Liver (tissue), 9 donors: Measurements from ENCODE around the gene UBE2E2. TPM values are rescaled to one million over a fixed set of nuclear protein-coding genes. Genes with fewer than 3 reads are reported as not detected.

Experiments
- DNase-seq: peaks from one replicate; pipeline ENCODE4 v3.0.0-alpha.2; 2017; ENCODE audit warnings: low spot score
- H3K27ac ChIP-seq, 2 donors: one replicate each; pipeline ENCODE4 v1.7.0; 2013; ENCODE audit warnings: inconsistent platforms in 2 of 2, low read length in 2 of 2, control low read depth in 1 of 2, low read depth in 1 of 2, mild to moderate bottlenecking in 1 of 2
- H3K27me3 ChIP-seq, 4 donors: one replicate each; pipeline versions ENCODE4 v1.6.1 to v1.7.0; 2013; ENCODE audit warnings: low read length in 3 of 4, inconsistent platforms in 1 of 4, mild to moderate bottlenecking in 1 of 4, moderate library complexity in 1 of 4; ENCODE audit not compliant: control insufficient read depth in 4 of 4, insufficient read depth in 4 of 4
- H3K36me3 ChIP-seq, 4 donors: one replicate each; pipeline versions ENCODE4 v1.6.1 to v1.7.0; 2013; ENCODE audit warnings: low read length in 3 of 4, mild to moderate bottlenecking in 3 of 4, low read depth in 1 of 4, moderate library complexity in 1 of 4; ENCODE audit not compliant: control insufficient read depth in 4 of 4, insufficient read depth in 3 of 4
- H3K4me1 ChIP-seq, 4 donors: one replicate each; pipeline versions ENCODE4 v1.6.1 to v1.7.0; 2013; ENCODE audit warnings: low read length in 3 of 4, mild to moderate bottlenecking in 3 of 4, moderate library complexity in 1 of 4; ENCODE audit not compliant: control insufficient read depth in 4 of 4, insufficient read depth in 4 of 4
- H3K4me3 ChIP-seq, 3 donors: one replicate each; pipeline versions ENCODE4 v1.6.1 to v1.7.0; 2013; ENCODE audit warnings: low read length in 3 of 3, control low read depth in 1 of 3, low read depth in 1 of 3, mild to moderate bottlenecking in 1 of 3
- H3K9ac ChIP-seq, 2 donors: one replicate each; pipeline ENCODE4 v1.7.0; 2013; ENCODE audit warnings: low read length in 2 of 2, mild to moderate bottlenecking in 2 of 2, moderate library complexity in 2 of 2, control low read depth in 1 of 2, low read depth in 1 of 2
- H3K9me3 ChIP-seq, 4 donors: one replicate each; pipeline versions ENCODE4 v1.6.1 to v1.7.0; 2013; ENCODE audit warnings: low read length in 3 of 4; ENCODE audit not compliant: control insufficient read depth in 4 of 4
- ATF3 ChIP-seq: IDR thresholded peaks from 2 replicates; pipeline ENCODE4 v1.6.1; 2016; ENCODE audit warnings: antibody characterized with exemption
- CTCF ChIP-seq: fragments of 150-350 bp; IDR thresholded peaks from 2 replicates; pipeline ENCODE4 v1.5.1; 2017; ENCODE audit warnings: improper control_type of control experiment, low read depth, low read length; ENCODE audit not compliant: missing input control
- EGR1 ChIP-seq, 2 donors: IDR thresholded peaks; 2 replicates each; pipeline ENCODE4 v1.6.1; 2016 to 2018; ENCODE audit warnings: antibody characterized with exemption in 2 of 2, low read depth in 2 of 2
- FOXA1 ChIP-seq: IDR thresholded peaks from 2 replicates; pipeline ENCODE4 v1.6.1; 2016; ENCODE audit warnings: antibody characterized with exemption
- FOXA2 ChIP-seq: IDR thresholded peaks from 2 replicates; pipeline ENCODE4 v1.6.1; 2016; ENCODE audit warnings: antibody characterized with exemption
- GABPA ChIP-seq, 2 donors: IDR thresholded peaks in 1 of 2; conservative IDR thresholded peaks in 1 of 2; 2 replicates each; pipeline ENCODE4 v1.6.1; 2016; ENCODE audit warnings: antibody characterized with exemption in 2 of 2, mild to moderate bottlenecking in 1 of 2, moderate library complexity in 1 of 2
- HNF4A ChIP-seq, 2 donors: conservative IDR thresholded peaks; 2 replicates each; pipeline ENCODE4 v1.6.1; 2016; ENCODE audit warnings: antibody characterized with exemption in 2 of 2, mild to moderate bottlenecking in 2 of 2
- HNF4G ChIP-seq: IDR thresholded peaks from 2 replicates; pipeline ENCODE4 v1.6.1; 2016; ENCODE audit warnings: antibody characterized with exemption
- JUND ChIP-seq, 2 donors: IDR thresholded peaks; 2 replicates each; pipeline ENCODE4 v1.6.1; 2016; ENCODE audit warnings: antibody characterized with exemption in 2 of 2
- MAX ChIP-seq: IDR thresholded peaks from 2 replicates; pipeline ENCODE4 v1.6.1; 2016; ENCODE audit warnings: antibody characterized with exemption
- NR2F2 ChIP-seq: IDR thresholded peaks from 2 replicates; pipeline ENCODE4 v1.6.1; 2016; ENCODE audit warnings: antibody characterized with exemption
- RAD21 ChIP-seq, 2 donors: IDR thresholded peaks; 2 replicates each; pipeline ENCODE4 v1.6.1; 2016; ENCODE audit warnings: antibody characterized with exemption in 2 of 2, mild to moderate bottlenecking in 2 of 2
- RXRA ChIP-seq, 2 donors: IDR thresholded peaks; 2 replicates each; pipeline ENCODE4 v1.6.1; 2017 to 2018; ENCODE audit warnings: antibody characterized with exemption in 2 of 2, mild to moderate bottlenecking in 1 of 2
- SP1 ChIP-seq: IDR thresholded peaks from 2 replicates; pipeline ENCODE4 v1.6.1; 2018; ENCODE audit warnings: antibody characterized with exemption, mild to moderate bottlenecking
- TAF1 ChIP-seq: conservative IDR thresholded peaks from 2 replicates; pipeline ENCODE4 v1.6.1; 2016; ENCODE audit warnings: antibody characterized with exemption, mild to moderate bottlenecking
- YY1 ChIP-seq: IDR thresholded peaks from 2 replicates; pipeline ENCODE4 v1.6.1; 2016; ENCODE audit warnings: antibody characterized with exemption, mild to moderate bottlenecking
- WGBS: extraction: QIAGEN DNeasy Blood & Tissue Kit; methylation state at CpG from one replicate; pipeline ENCODE4 v1.1.7; 2013; 5-methylcytosine and 5-hydroxymethylcytosine counted together
- polyA plus RNA-seq, 2 donors: library from polyadenylated mRNA; stranded (reverse) in 1 of 2; unstranded in 1 of 2; fragments of 200-250 nt in 1 of 2; fragments of >200 nt in 1 of 2; fragmentation: Nextera tagmentation in 1 of 2; extraction: Ambion mirVana in 1 of 2; gene quantifications; one replicate each; pipeline versions ENCODE4 v1.2.1 to v1.2.3, GENCODE V29; 2013 to 2015
- total RNA-seq, 2 donors: library from RNA; depleted of rRNA; stranded (reverse); fragments of >200 nt; gene quantifications; one replicate each; pipeline ENCODE4 v1.2.3, GENCODE V29; 2014
- TF ChIP-seq, protein P1 (sequence below): IDR thresholded peaks from 2 replicates; pipeline ENCODE4 v1.6.1; 2016; ENCODE audit warnings: antibody characterized with exemption
- TF ChIP-seq, protein P2 (sequence below): IDR thresholded peaks from 2 replicates; pipeline ENCODE4 v1.6.1; 2016; ENCODE audit warnings: antibody characterized with exemption, mild to moderate bottlenecking
- donor health status: healthy.
- donor health status: healthy.
- donor health status: healthy.
- donor health status: healthy.
- donor health status: healthy.

The UBE2E2 gene
- total and polyA plus RNA-seq, 4 donors, result 9.0 to 27.8 (median 16.8) TPM

GRCh38 chr3:23329471-23330105 is 126.5 kb downstream of the UBE2E2 start:
- no peak overlapping the region for H3K4me3 ChIP-seq
- no peaks in the 10 kb centered on the region for H3K9me3 ChIP-seq
- H3K36me3 ChIP-seq, result no peaks in the 10 kb centered on the region
- no peak overlapping the region for H3K9ac ChIP-seq
- no peak overlapping the region for H3K27ac ChIP-seq
- no peaks in the 10 kb centered on the region for H3K4me1 ChIP-seq
- WGBS, result 86% methylated on average over 6 of the region's 6 CpGs
- no peaks in the 10 kb centered on the region for H3K27me3 ChIP-seq
- no peak for DNase-seq
- TF ChIP-seq HNF4A (conservative IDR thresholded peaks at IDR 0.05), result no peak
- TF ChIP-seq CTCF, result no peak
- no peak for TF ChIP-seq JUND (IDR thresholded peaks at IDR 0.05)
- TF ChIP-seq TAF1, result no peak
- no peak for TF ChIP-seq GABPA (IDR thresholded peaks at IDR 0.05 in 1 of 2, conservative IDR thresholded peaks at IDR 0.05 in 1 of 2)
- TF ChIP-seq EGR1 (IDR thresholded peaks at IDR 0.05; ENCODE audit: low read depth in 2 of 2), result no peak
- TF ChIP-seq, protein P1, sequence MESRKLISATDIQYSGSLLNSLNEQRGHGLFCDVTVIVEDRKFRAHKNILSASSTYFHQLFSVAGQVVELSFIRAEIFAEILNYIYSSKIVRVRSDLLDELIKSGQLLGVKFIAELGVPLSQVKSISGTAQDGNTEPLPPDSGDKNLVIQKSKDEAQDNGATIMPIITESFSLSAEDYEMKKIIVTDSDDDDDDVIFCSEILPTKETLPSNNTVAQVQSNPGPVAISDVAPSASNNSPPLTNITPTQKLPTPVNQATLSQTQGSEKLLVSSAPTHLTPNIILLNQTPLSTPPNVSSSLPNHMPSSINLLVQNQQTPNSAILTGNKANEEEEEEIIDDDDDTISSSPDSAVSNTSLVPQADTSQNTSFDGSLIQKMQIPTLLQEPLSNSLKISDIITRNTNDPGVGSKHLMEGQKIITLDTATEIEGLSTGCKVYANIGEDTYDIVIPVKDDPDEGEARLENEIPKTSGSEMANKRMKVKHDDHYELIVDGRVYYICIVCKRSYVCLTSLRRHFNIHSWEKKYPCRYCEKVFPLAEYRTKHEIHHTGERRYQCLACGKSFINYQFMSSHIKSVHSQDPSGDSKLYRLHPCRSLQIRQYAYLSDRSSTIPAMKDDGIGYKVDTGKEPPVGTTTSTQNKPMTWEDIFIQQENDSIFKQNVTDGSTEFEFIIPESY, result no peak
- TF ChIP-seq ATF3, result no peak
- no peak for TF ChIP-seq RXRA (IDR thresholded peaks at IDR 0.05)
- no peak for TF ChIP-seq MAX
- no peak for TF ChIP-seq FOXA1
- TF ChIP-seq, protein P2, sequence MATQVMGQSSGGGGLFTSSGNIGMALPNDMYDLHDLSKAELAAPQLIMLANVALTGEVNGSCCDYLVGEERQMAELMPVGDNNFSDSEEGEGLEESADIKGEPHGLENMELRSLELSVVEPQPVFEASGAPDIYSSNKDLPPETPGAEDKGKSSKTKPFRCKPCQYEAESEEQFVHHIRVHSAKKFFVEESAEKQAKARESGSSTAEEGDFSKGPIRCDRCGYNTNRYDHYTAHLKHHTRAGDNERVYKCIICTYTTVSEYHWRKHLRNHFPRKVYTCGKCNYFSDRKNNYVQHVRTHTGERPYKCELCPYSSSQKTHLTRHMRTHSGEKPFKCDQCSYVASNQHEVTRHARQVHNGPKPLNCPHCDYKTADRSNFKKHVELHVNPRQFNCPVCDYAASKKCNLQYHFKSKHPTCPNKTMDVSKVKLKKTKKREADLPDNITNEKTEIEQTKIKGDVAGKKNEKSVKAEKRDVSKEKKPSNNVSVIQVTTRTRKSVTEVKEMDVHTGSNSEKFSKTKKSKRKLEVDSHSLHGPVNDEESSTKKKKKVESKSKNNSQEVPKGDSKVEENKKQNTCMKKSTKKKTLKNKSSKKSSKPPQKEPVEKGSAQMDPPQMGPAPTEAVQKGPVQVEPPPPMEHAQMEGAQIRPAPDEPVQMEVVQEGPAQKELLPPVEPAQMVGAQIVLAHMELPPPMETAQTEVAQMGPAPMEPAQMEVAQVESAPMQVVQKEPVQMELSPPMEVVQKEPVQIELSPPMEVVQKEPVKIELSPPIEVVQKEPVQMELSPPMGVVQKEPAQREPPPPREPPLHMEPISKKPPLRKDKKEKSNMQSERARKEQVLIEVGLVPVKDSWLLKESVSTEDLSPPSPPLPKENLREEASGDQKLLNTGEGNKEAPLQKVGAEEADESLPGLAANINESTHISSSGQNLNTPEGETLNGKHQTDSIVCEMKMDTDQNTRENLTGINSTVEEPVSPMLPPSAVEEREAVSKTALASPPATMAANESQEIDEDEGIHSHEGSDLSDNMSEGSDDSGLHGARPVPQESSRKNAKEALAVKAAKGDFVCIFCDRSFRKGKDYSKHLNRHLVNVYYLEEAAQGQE, result no peak
- TF ChIP-seq NR2F2, result no peak
- no peak for TF ChIP-seq RAD21 (IDR thresholded peaks at IDR 0.05)
- no peak for TF ChIP-seq FOXA2
- no peak for TF ChIP-seq YY1
- TF ChIP-seq HNF4G, result no peak
- TF ChIP-seq SP1, result no peak
